Tibial artery (tissue), 4 donors: ENCODE results near the gene SLC26A1.

Source experiments
- DNase-seq, 2 donors: peaks; one replicate each; pipeline ENCODE4 v3.0.0-alpha.2; 2019
- H3K27ac ChIP-seq, 2 donors: fragments of 200-600 bp; sonication (generic) in 1 of 2; 1 replicate in 1 of 2; 2 replicates in 1 of 2; pipeline ENCODE4 v1.5.1; 2018 to 2019; ENCODE audit warnings: mild to moderate bottlenecking in 1 of 2
- H3K27me3 ChIP-seq, 2 donors: fragments of 200-600 bp; sonication (generic) in 1 of 2; one replicate each; pipeline versions ENCODE4 v1.5.1 to v1.6.0; 2016 to 2019
- H3K36me3 ChIP-seq, 3 donors: fragments of 200-600 bp; sonication (generic) in 2 of 3; one replicate each; pipeline ENCODE4 v1.5.1; 2016 to 2019; ENCODE audit warnings: mild to moderate bottlenecking in 2 of 3
- H3K4me1 ChIP-seq, 4 donors: fragments of 200-600 bp; sonication (generic) in 2 of 4; 1 replicate in 3 of 4; 2 replicates in 1 of 4; pipeline ENCODE4 v1.5.1; 2016 to 2019
- H3K4me3 ChIP-seq, 2 donors: fragments of 200-600 bp; sonication (generic) in 1 of 2; 1 replicate in 1 of 2; 2 replicates in 1 of 2; pipeline ENCODE4 v1.5.1; 2018 to 2019; ENCODE audit warnings: mild to moderate bottlenecking in 2 of 2
- H3K9me3 ChIP-seq, 3 donors: fragments of 200-600 bp; sonication (generic) in 1 of 3; one replicate each; pipeline ENCODE4 v1.5.1; 2016 to 2019
- CTCF ChIP-seq, 2 experiments: fragments of 200-600 bp in 1 of 2; fragments of 450-650 bp in 1 of 2; IDR thresholded peaks; one replicate each; pipeline ENCODE4 v1.5.1; 2017 to 2019; ENCODE audit warnings: antibody characterized with exemption in 2 of 2, mild to moderate bottlenecking in 1 of 2, moderate library complexity in 1 of 2
- intact Hi-C: fragments of 100-400 bp; cut with DNase I; formaldehyde crosslinking; loops from one replicate; pipeline ENCODE4 v1.15.0; 2023; ENCODE audit warnings: low total_unique reads

SLC26A1 gene

GRCh38 chr4:993111-994029 is at the start of gene SLC26A1:
Gene SLC26A1, minus strand, starts transcription at chr4:993404. Its CDS starts 1,701 bp downstream, at chr4:991703.
- Histone ChIP-seq H3K4me1 (peaks cover 0 to 17% (median 14%) of the 10 kb centered on the region in 4 donors), H3K36me3 (peaks cover 0 to 40% (median 18%) of the 10 kb centered on the region in 3 donors), H3K9me3 (no peaks in the 10 kb centered on the region), H3K27ac (no peak within 1 kb of the TSS), H3K27me3 (peaks cover 0 to 31% of the 10 kb centered on the region in 2 donors), H3K4me3 (no peak within 1 kb of the TSS)
- no peak for DNase-seq
- no peak for TF ChIP-seq CTCF (IDR thresholded peaks at IDR 0.05)
- intact Hi-C loops, result no loop called here

GRCh38 chr4:1042352-1043055 is 49.3 kb upstream of the SLC26A1 start:
- no peak overlapping the region for H3K4me3 ChIP-seq
- H3K4me1 ChIP-seq, result peaks cover 17 to 78% (median 63%) of the 10 kb centered on the region in 4 donors
- no peak for DNase-seq
- no peak for TF ChIP-seq CTCF (IDR thresholded peaks at IDR 0.05)
- no peaks in the 10 kb centered on the region for H3K9me3 ChIP-seq
- H3K36me3 ChIP-seq, result no peaks in the 10 kb centered on the region
- peaks cover 0 to 14% of the 10 kb centered on the region in 2 donors for H3K27me3 ChIP-seq
- intact Hi-C loops, result loop anchor here (2.0 kb wide), 1 partner anchor 32 kb away; the partner anchor contains the start of gene FGFRL1
- H3K27ac ChIP-seq, result peak overlapping the region in 1 of 2 donors; percentile 45

GRCh38 chr4:1041936-1042330 is 48.7 kb upstream of the SLC26A1 start:
- TF ChIP-seq CTCF (IDR thresholded peaks at IDR 0.05), result no peak
- H3K9me3 ChIP-seq, result no peaks in the 10 kb centered on the region
- no peaks in the 10 kb centered on the region for H3K36me3 ChIP-seq
- DNase-seq, result no peak
- peak overlapping the region in 1 of 2 donors; percentile 6 for H3K4me3 ChIP-seq
- peaks cover 0 to 14% of the 10 kb centered on the region in 2 donors for H3K27me3 ChIP-seq
- intact Hi-C loops, result loop anchor here (2.0 kb wide), 1 partner anchor 31 kb away; the partner anchor contains the start of gene FGFRL1
- H3K27ac ChIP-seq, result peak overlapping the region; percentile 17 to 45
- peaks cover 13 to 73% (median 58%) of the 10 kb centered on the region in 4 donors for H3K4me1 ChIP-seq

- H3K4me3 ChIP-seq, result peak overlapping the region in 1 of 2 donors; percentile 6
- no peaks in the 10 kb centered on the region for H3K36me3 ChIP-seq
- H3K4me1 ChIP-seq, result peaks cover 13 to 67% (median 56%) of the 10 kb centered on the region in 4 donors
- H3K27ac ChIP-seq, result peak overlapping the region; percentile 17 to 45
- TF ChIP-seq CTCF (IDR thresholded peaks at IDR 0.05), result no peak
- intact Hi-C loops, result no loop called here
- no peaks in the 10 kb centered on the region for H3K9me3 ChIP-seq
- no peak for DNase-seq
- H3K27me3 ChIP-seq, result peaks cover 0 to 14% of the 10 kb centered on the region in 2 donors
These were observed 48.1 kb upstream of the SLC26A1 start for GRCh38 chr4:1041147-1041935.
